IMR-90 (cell line): Measurements from ENCODE around the gene P2RX7. TPM values are rescaled to one million over a fixed set of nuclear protein-coding genes. Genes with fewer than 3 reads are reported as not detected.

ENCODE experiments used
- ATAC-seq: fragments of 200-7000 bp; cut with Tn5 transposase; 2 replicates; pipeline ENCODE4 v1.9.1; 2020; ENCODE audit warnings: low read depth, mild to moderate bottlenecking, moderate library complexity
- BruUV-seq: library from RNA; stranded (reverse); fragments of 400-500 nt; replicated peaks from 2 replicates; lab custom pipeline; 2021; lab: Mats Ljungman, UMichigan
- CTCF ChIA-PET: fragments of 300-600 bp; formaldehyde crosslinking; extraction: SDS; loops from one replicate; lab custom pipeline; 2021; ENCODE audit warnings: antibody characterized with exemption; lab: Yijun Ruan, JAX
- POLR2A ChIA-PET: fragments of 300-600 bp; sonication (Branson Sonifier 250); formaldehyde crosslinking; loops from one replicate; lab custom pipeline; 2022; ENCODE audit warnings: antibody characterized with exemption; ENCODE audit not compliant: unreplicated experiment; lab: Charles Lee
- DNase-seq: peaks from one replicate; pipeline ENCODE4 v3.0.0; 2013
- H2AFZ ChIP-seq: replicated peaks from 2 replicates; pipeline ENCODE3; 2013; ENCODE audit warnings: low read length, mild to moderate bottlenecking; ENCODE audit not compliant: poor library complexity
- H2AK5ac ChIP-seq: 2 replicates; pipeline ENCODE4 v1.6.1; 2013; ENCODE audit warnings: low read depth, low read length, inconsistent platforms
- H2AK9ac ChIP-seq: replicated peaks from 2 replicates; pipeline ENCODE3; 2013; ENCODE audit warnings: mild to moderate bottlenecking, low read depth, low read length, moderate library complexity; ENCODE audit not compliant: poor library complexity
- H2BK120ac ChIP-seq: 2 replicates; pipeline ENCODE4 v1.6.1; 2013; ENCODE audit warnings: low read depth, low read length, inconsistent platforms
- H2BK15ac ChIP-seq: 3 replicates; pipeline ENCODE4 v1.6.1; 2013; ENCODE audit warnings: low read depth, low read length, inconsistent platforms
- H2BK20ac ChIP-seq: 2 replicates; pipeline ENCODE4 v1.6.1; 2013; ENCODE audit warnings: low read depth, mild to moderate bottlenecking, inconsistent platforms, low read length, moderate library complexity
- H2BK5ac ChIP-seq: 2 replicates; pipeline ENCODE4 v1.6.1; 2013; ENCODE audit warnings: mild to moderate bottlenecking, low read depth, low read length, inconsistent platforms; ENCODE audit not compliant: poor library complexity, severe bottlenecking
- H3K14ac ChIP-seq: replicated peaks from 2 replicates; pipeline ENCODE4 v1.6.1; 2013; ENCODE audit warnings: low read depth, low read length, inconsistent platforms
- H3K18ac ChIP-seq: 2 replicates; pipeline ENCODE4 v1.6.1; 2013; ENCODE audit warnings: low read depth, low read length, control low read depth
- H3K23ac ChIP-seq: 2 replicates; pipeline ENCODE4 v1.6.1; 2013; ENCODE audit warnings: low read depth, low read length, inconsistent platforms
- H3K27ac ChIP-seq: 2 replicates; pipeline ENCODE4 v1.5.1; 2013; ENCODE audit warnings: mild to moderate bottlenecking, control low read depth, low read length; ENCODE audit not compliant: insufficient read depth
- H3K27me3 ChIP-seq: 2 replicates; pipeline ENCODE4 v1.6.1; 2013; ENCODE audit warnings: low read length; ENCODE audit not compliant: control insufficient read depth, insufficient read depth
- H3K36me3 ChIP-seq: 2 replicates; pipeline ENCODE4 v1.6.1; 2013; ENCODE audit warnings: low read length, mixed read lengths; ENCODE audit not compliant: control insufficient read depth, insufficient read depth
- H3K4ac ChIP-seq: 2 replicates; pipeline ENCODE4 v1.6.1; 2013; ENCODE audit warnings: low read depth, low read length, inconsistent platforms
- H3K4me1 ChIP-seq: 2 replicates; pipeline ENCODE4 v1.6.1; 2013; ENCODE audit warnings: low read length, mixed read lengths; ENCODE audit not compliant: control insufficient read depth, insufficient read depth
- H3K4me2 ChIP-seq: 2 replicates; pipeline ENCODE4 v1.6.1; 2013; ENCODE audit warnings: low read depth, mild to moderate bottlenecking, control low read depth, low read length, moderate library complexity
- H3K4me3 ChIP-seq: 2 replicates; pipeline ENCODE4 v1.5.1; 2013; ENCODE audit warnings: low read depth, mild to moderate bottlenecking, control low read depth, low read length, moderate library complexity; ENCODE audit not compliant: insufficient read depth
- H3K56ac ChIP-seq: 2 replicates; pipeline ENCODE4 v1.6.1; 2013; ENCODE audit warnings: low read length, inconsistent platforms; ENCODE audit not compliant: insufficient read depth; ENCODE audit errors: extremely low read depth
- H3K79me1 ChIP-seq, 2 experiments: 2 replicates each; pipeline ENCODE4 v1.6.1; 2013; ENCODE audit warnings: low read length in 2 of 2, inconsistent platforms in 1 of 2, low read depth in 1 of 2
- H3K9ac ChIP-seq: 2 replicates; pipeline ENCODE4 v1.6.1; 2013; ENCODE audit warnings: low read depth, low read length, control low read depth
- H3K9me1 ChIP-seq: 2 replicates; pipeline ENCODE4 v1.6.1; 2013; ENCODE audit warnings: low read length, inconsistent platforms; ENCODE audit not compliant: insufficient read depth
- H3K9me3 ChIP-seq: 2 replicates; pipeline ENCODE4 v1.6.1; 2013; ENCODE audit warnings: low read length; ENCODE audit not compliant: control insufficient read depth, insufficient read depth
- H4K20me1 ChIP-seq: 2 replicates; pipeline ENCODE4 v1.6.1; 2013; ENCODE audit warnings: low read length, inconsistent platforms; ENCODE audit not compliant: insufficient read depth
- H4K5ac ChIP-seq: 2 replicates; pipeline ENCODE4 v1.6.1; 2013; ENCODE audit warnings: mild to moderate bottlenecking, low read depth, low read length, control low read depth
- H4K8ac ChIP-seq, 2 experiments: 2 replicates each; pipeline ENCODE4 v1.6.1; 2013; ENCODE audit warnings: low read depth in 2 of 2, low read length in 2 of 2, control low read depth in 1 of 2, inconsistent platforms in 1 of 2
- H4K91ac ChIP-seq: 2 replicates; pipeline ENCODE4 v1.6.1; 2013; ENCODE audit warnings: low read depth, low read length, inconsistent platforms; ENCODE audit not compliant: insufficient read depth
- BHLHE40 ChIP-seq: fragments of 150-350 bp; IDR thresholded peaks from 2 replicates; pipeline ENCODE4 v1.6.1; 2016; ENCODE audit warnings: mild to moderate bottlenecking, low read depth, low read length
- CEBPB ChIP-seq: IDR thresholded peaks from 2 replicates; pipeline ENCODE4 v1.6.1; 2012; ENCODE audit warnings: low read depth, low read length, improper control_type of control experiment
- CHD1 ChIP-seq: IDR thresholded peaks from 2 replicates; pipeline ENCODE4 v1.6.1; 2012; ENCODE audit warnings: low read depth, low read length, improper control_type of control experiment
- FOS ChIP-seq: fragments of 150-350 bp; IDR thresholded peaks from 2 replicates; pipeline ENCODE4 v1.6.1; 2016; ENCODE audit warnings: low read depth, low read length
- MAFK ChIP-seq: IDR thresholded peaks from 2 replicates; pipeline ENCODE4 v1.6.1; 2012; ENCODE audit warnings: low read depth, low read length, improper control_type of control experiment
- MAZ ChIP-seq: IDR thresholded peaks from 2 replicates; pipeline ENCODE4 v1.6.1; 2012; ENCODE audit warnings: low read depth, mild to moderate bottlenecking, low read length, improper control_type of control experiment, moderate library complexity, borderline replicate concordance
- MXI1 ChIP-seq: IDR thresholded peaks from 2 replicates; pipeline ENCODE4 v1.6.1; 2012; ENCODE audit warnings: low read depth, mild to moderate bottlenecking, low read length, moderate library complexity, borderline replicate concordance
- NFE2L2 ChIP-seq: fragments of 150-350 bp; IDR thresholded peaks from 2 replicates; pipeline ENCODE4 v1.6.1; 2016; ENCODE audit warnings: low read depth, mild to moderate bottlenecking, low read length
- POLR2A ChIP-seq: IDR thresholded peaks from 2 replicates; pipeline ENCODE4 v1.6.1; 2012; ENCODE audit warnings: mild to moderate bottlenecking, low read depth, low read length
- RAD21 ChIP-seq: IDR thresholded peaks from 2 replicates; pipeline ENCODE4 v1.6.1; 2012; ENCODE audit warnings: low read length, improper control_type of control experiment
- RCOR1 ChIP-seq: IDR thresholded peaks from 2 replicates; pipeline ENCODE4 v1.6.1; 2012; ENCODE audit warnings: mild to moderate bottlenecking, low read length, improper control_type of control experiment; ENCODE audit not compliant: insufficient replicate concordance
- RFX5 ChIP-seq: IDR thresholded peaks from 2 replicates; pipeline ENCODE4 v1.8.0; 2012; ENCODE audit warnings: low read depth, mild to moderate bottlenecking, low read length, moderate library complexity
- SMC3 ChIP-seq: fragments of 150-350 bp; IDR thresholded peaks from 2 replicates; pipeline ENCODE4 v1.6.1; 2016; ENCODE audit warnings: low read depth, mild to moderate bottlenecking, antibody characterized with exemption, low read length, moderate library complexity
- WGBS, 2 experiments: methylation state at CpG; one replicate each; pipeline versions ENCODE4 v1.1.5 to v1.1.7; 2013; ENCODE audit warnings: missing lambda C conversion rate in 2 of 2; ENCODE audit not compliant: insufficient read length in 1 of 2; ENCODE audit errors: extremely low coverage in 2 of 2; 5-methylcytosine and 5-hydroxymethylcytosine counted together
- dilution Hi-C: fragments of 300-500 bp; cut with HindIII; formaldehyde crosslinking; loops from one replicate; pipeline ENCODE4 v1.14.3; 2018; ENCODE audit warnings: low sequenced_read_pairs; ENCODE audit not compliant: unreplicated experiment
- in situ Hi-C: fragments of 300-500 bp; cut with MboI; formaldehyde crosslinking; loops from 3 replicates; pipeline ENCODE4 v1.14.3; 2019; ENCODE audit warnings: low sequenced_read_pairs, inconsistent platforms, mixed read lengths
- intact Hi-C: fragments of 100-400 bp; cut with micrococcal nuclease; formaldehyde crosslinking; loops from 2 replicates; pipeline ENCODE4 v1.10.0; 2022
- polyA plus RNA-seq, 3 experiments: library from polyadenylated mRNA; depleted of rRNA; stranded (reverse); fragments of >200 nt; gene quantifications; 2 replicates each; pipeline ENCODE4 v1.2.3, GENCODE V29; 2012; ENCODE audit warnings: low replicate concordance in 1 of 3
- total RNA-seq: library from RNA; depleted of rRNA; stranded (reverse); fragments of >200 nt; gene quantifications from 2 replicates; pipeline ENCODE4 v1.2.3, GENCODE V29; 2012
- TF ChIP-seq, protein P1 (sequence below): conservative IDR thresholded peaks from 2 replicates; pipeline ENCODE4 v1.5.1; 2012; ENCODE audit warnings: mild to moderate bottlenecking, low read depth, low read length, improper control_type of control experiment
- TF ChIP-seq, protein P2 (sequence below): fragments of 150-350 bp; IDR thresholded peaks from 2 replicates; pipeline ENCODE4 v1.6.1; 2016; ENCODE audit warnings: low read depth, mild to moderate bottlenecking, low read length, moderate library complexity, borderline replicate concordance
- TF ChIP-seq, protein P3 (sequence below): fragments of 150-350 bp; IDR thresholded peaks from 2 replicates; pipeline ENCODE4 v1.6.1; 2017; ENCODE audit warnings: mild to moderate bottlenecking, antibody characterized with exemption, low read length, low read depth

P2RX7 gene
- total and polyA plus RNA-seq, 2 of the 4 experiments (the other 2 are of a cell fraction), result 0.07 to 0.18 TPM

DNA sequence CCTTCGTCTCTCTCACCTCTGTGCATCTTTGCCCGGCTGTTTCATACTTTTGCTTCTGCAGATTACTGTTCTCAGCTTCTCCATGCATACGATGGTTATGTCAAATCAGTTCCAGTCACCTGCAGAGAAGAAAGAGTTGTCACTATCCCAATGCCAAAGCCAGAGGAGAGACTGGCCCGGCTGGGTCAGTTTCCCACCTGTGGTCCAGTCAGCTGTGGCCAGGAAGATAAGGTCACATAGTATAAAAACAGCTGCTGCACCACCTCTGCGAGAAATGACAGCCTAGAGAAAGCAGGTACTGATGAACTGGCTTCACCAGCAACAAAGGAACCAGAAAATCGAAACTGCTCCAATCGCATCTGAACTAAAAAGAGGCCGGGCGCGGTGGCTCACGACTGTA lies 70.8 kb downstream of the P2RX7 start:
- CTCF ChIA-PET, result no interaction called here
- dilution Hi-C loops (no loop called here), in situ Hi-C loops (no loop called here), intact Hi-C loops (no loop called here)
- Histone ChIP-seq H2BK120ac (no peak overlapping the region), H3K36me3 (no peaks in the 10 kb centered on the region), H2AFZ (no peak overlapping the region), H3K27me3 (peaks cover 1% of the 10 kb centered on the region; the same call in 1 of the 2 replicates), H3K56ac (no peak overlapping the region), H3K4me2 (no peak overlapping the region), H3K23ac (no peak overlapping the region), H4K20me1 (no peaks in the 10 kb centered on the region), H4K91ac (no peak overlapping the region), H4K5ac (no peak overlapping the region), H3K9ac (no peak overlapping the region), H3K18ac (no peak overlapping the region), H3K4me1 (peaks cover 2% of the 10 kb centered on the region; the same call in 1 of the 2 replicates), H2BK5ac (no peak overlapping the region), H2BK15ac (no peak overlapping the region), H3K79me1 (no peaks in the 10 kb centered on the region), H3K9me3 (no peaks in the 10 kb centered on the region), H2AK9ac (peak overlapping the region; percentile 55), H3K4me3 (no peak overlapping the region), H3K9me1 (no peaks in the 10 kb centered on the region), H3K27ac (no peak overlapping the region), H4K8ac (no peak overlapping the region), H2AK5ac (no peak overlapping the region), H3K14ac (no peak overlapping the region), H3K4ac (no peak overlapping the region), H2BK20ac (no peak overlapping the region)
- TF ChIP-seq CEBPB (no peak), MAZ (no peak), CHD1 (no peak), BHLHE40 (no peak), NFE2L2 (no peak), FOS (no peak), RCOR1 (no peak), MXI1 (no peak), POLR2A (no peak), SMC3 (no peak), RAD21 (no peak), RFX5 (no peak), MAFK (no peak)
- TF ChIP-seq, protein P1, sequence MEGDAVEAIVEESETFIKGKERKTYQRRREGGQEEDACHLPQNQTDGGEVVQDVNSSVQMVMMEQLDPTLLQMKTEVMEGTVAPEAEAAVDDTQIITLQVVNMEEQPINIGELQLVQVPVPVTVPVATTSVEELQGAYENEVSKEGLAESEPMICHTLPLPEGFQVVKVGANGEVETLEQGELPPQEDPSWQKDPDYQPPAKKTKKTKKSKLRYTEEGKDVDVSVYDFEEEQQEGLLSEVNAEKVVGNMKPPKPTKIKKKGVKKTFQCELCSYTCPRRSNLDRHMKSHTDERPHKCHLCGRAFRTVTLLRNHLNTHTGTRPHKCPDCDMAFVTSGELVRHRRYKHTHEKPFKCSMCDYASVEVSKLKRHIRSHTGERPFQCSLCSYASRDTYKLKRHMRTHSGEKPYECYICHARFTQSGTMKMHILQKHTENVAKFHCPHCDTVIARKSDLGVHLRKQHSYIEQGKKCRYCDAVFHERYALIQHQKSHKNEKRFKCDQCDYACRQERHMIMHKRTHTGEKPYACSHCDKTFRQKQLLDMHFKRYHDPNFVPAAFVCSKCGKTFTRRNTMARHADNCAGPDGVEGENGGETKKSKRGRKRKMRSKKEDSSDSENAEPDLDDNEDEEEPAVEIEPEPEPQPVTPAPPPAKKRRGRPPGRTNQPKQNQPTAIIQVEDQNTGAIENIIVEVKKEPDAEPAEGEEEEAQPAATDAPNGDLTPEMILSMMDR, result no peak
- TF ChIP-seq, protein P2, sequence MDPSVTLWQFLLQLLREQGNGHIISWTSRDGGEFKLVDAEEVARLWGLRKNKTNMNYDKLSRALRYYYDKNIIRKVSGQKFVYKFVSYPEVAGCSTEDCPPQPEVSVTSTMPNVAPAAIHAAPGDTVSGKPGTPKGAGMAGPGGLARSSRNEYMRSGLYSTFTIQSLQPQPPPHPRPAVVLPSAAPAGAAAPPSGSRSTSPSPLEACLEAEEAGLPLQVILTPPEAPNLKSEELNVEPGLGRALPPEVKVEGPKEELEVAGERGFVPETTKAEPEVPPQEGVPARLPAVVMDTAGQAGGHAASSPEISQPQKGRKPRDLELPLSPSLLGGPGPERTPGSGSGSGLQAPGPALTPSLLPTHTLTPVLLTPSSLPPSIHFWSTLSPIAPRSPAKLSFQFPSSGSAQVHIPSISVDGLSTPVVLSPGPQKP, result no peak
- TF ChIP-seq, protein P3, sequence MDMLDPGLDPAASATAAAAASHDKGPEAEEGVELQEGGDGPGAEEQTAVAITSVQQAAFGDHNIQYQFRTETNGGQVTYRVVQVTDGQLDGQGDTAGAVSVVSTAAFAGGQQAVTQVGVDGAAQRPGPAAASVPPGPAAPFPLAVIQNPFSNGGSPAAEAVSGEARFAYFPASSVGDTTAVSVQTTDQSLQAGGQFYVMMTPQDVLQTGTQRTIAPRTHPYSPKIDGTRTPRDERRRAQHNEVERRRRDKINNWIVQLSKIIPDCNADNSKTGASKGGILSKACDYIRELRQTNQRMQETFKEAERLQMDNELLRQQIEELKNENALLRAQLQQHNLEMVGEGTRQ, result no peak
- POLR2A ChIA-PET, result no interaction called here
- DNase-seq (no peak), ATAC-seq (no peak)
- WGBS, 2 experiments, result 75% methylated on average over 5 of the region's 11 CpGs; no CpG with 5 or more reads in 1 of the 2 experiments
- BruUV-seq, result no TSS peak
